ENCODE measurements around the gene ENDOV. TPM values are rescaled to one million over a fixed set of nuclear protein-coding genes. Genes with fewer than 3 reads are reported as not detected.

Gene ENDOV
- total RNA-seq, 1 donor from 2014 or later: 28.1 TPM

DNA sequence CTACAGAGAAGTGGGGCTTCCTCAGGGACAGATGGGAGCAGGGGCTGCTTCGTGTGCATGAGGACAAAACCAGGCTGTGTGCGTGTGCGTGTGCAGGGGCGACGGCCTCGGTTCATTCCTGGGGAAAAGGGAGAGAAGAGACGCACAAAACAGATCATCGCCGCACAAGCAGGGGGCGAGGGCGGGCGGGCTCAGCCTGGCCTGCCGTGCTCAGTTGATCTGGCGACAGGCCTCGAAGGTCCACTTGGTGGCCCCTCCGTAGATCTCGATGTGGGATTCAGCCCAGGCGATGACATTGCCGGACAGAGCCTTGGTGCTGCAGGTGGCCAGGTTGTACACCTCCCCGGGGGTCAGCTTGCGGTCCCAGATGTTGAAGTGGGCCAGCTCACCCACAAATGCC is 55.6 kb downstream of the ENDOV start:
- Mint-ChIP-seq H3K27ac (no peak overlapping the region), H3K4me1 (peaks cover 24% of the 10 kb centered on the region), H3K9me3 (no peaks in the 10 kb centered on the region), H3K27me3 (peaks cover 75% of the 10 kb centered on the region), H3K36me3 (ENCODE audit: low read depth) (no peaks in the 10 kb centered on the region), H3K4me3 (no peak overlapping the region)
- ATAC-seq (ENCODE audit: low read depth): no peak
- CTCF ChIA-PET: no interaction called here
- intact Hi-C loops (cut with micrococcal nuclease): no loop called here
- TF ChIP-seq, protein P1, sequence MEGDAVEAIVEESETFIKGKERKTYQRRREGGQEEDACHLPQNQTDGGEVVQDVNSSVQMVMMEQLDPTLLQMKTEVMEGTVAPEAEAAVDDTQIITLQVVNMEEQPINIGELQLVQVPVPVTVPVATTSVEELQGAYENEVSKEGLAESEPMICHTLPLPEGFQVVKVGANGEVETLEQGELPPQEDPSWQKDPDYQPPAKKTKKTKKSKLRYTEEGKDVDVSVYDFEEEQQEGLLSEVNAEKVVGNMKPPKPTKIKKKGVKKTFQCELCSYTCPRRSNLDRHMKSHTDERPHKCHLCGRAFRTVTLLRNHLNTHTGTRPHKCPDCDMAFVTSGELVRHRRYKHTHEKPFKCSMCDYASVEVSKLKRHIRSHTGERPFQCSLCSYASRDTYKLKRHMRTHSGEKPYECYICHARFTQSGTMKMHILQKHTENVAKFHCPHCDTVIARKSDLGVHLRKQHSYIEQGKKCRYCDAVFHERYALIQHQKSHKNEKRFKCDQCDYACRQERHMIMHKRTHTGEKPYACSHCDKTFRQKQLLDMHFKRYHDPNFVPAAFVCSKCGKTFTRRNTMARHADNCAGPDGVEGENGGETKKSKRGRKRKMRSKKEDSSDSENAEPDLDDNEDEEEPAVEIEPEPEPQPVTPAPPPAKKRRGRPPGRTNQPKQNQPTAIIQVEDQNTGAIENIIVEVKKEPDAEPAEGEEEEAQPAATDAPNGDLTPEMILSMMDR (IDR thresholded peaks at IDR 0.05): no peak
- DNase-seq: no peak
- POLR2A ChIA-PET: no interaction called here

DNA sequence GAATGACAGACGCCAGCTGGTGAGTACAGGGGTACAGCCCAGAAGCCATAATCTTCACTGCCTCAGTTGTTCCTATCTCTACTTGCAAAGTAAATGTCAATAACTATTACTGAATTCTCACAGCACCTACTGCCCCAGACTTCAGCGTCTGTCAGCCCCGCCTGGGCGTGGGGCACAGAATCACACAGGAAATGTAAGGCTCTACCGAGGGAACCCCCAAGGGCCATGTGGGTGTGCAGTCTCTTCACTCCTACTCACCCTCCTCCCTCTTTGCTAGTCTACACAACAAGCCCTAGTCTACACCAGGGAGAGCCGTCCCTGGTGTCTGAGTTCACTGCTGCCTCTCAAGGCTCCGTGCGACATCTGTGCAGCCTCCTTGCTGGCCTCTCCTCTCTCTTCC is 57.0 kb downstream of the ENDOV start:
- DNase-seq (no peak), ATAC-seq (ENCODE audit: low read depth) (no peak)
- intact Hi-C loops (cut with micrococcal nuclease): no loop called here
- no peak overlapping the region for H3K4me3 Mint-ChIP-seq
- peaks cover 73% of the 10 kb centered on the region for H3K27me3 Mint-ChIP-seq
- TF ChIP-seq, protein P1 (IDR thresholded peaks at IDR 0.05): no peak
- H3K9me3 Mint-ChIP-seq: no peaks in the 10 kb centered on the region
- H3K36me3 Mint-ChIP-seq (ENCODE audit: low read depth): no peaks in the 10 kb centered on the region
- no peak overlapping the region for H3K27ac Mint-ChIP-seq
- POLR2A ChIA-PET: no interaction called here
- CTCF ChIA-PET: no interaction called here
- H3K4me1 Mint-ChIP-seq: peaks cover 24% of the 10 kb centered on the region

DNA sequence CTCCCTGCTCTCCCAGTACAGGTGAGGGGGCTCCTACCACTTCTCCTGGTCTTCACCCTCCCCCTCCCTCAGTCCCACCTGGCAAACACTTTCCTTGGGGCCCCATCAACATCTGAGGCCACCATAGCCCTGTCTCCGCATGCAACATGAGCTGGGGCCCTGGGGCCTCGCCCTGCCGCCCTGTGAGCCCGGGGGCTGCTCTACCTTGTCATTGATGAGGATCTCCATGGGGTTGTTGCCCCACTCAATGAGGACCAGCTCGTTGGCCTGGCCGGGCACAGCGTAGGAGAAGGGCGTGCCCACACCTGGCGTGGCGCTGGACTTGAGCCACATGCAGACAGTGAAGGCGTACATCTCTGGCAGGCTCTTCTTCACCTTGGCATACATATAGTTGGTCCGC is 58.0 kb downstream of the ENDOV start:
- no peaks in the 10 kb centered on the region for H3K36me3 Mint-ChIP-seq (ENCODE audit: low read depth)
- no peaks in the 10 kb centered on the region for H3K9me3 Mint-ChIP-seq
- DNase-seq: no peak
- H3K4me3 Mint-ChIP-seq: no peak overlapping the region
- ChIA-PET POLR2A (interaction anchor here (2.5 kb wide), 1 partner anchor 19 kb away, joined by 11 read pairs; no protein-coding TSS in a partner anchor), CTCF (no interaction called here)
- H3K4me1 Mint-ChIP-seq: peaks cover 24% of the 10 kb centered on the region
- peaks cover 63% of the 10 kb centered on the region for H3K27me3 Mint-ChIP-seq
- ATAC-seq (ENCODE audit: low read depth): no peak
- intact Hi-C loops (cut with micrococcal nuclease): no loop called here
- TF ChIP-seq, protein P1 (IDR thresholded peaks at IDR 0.05): no peak
- H3K27ac Mint-ChIP-seq: no peak overlapping the region

DNA sequence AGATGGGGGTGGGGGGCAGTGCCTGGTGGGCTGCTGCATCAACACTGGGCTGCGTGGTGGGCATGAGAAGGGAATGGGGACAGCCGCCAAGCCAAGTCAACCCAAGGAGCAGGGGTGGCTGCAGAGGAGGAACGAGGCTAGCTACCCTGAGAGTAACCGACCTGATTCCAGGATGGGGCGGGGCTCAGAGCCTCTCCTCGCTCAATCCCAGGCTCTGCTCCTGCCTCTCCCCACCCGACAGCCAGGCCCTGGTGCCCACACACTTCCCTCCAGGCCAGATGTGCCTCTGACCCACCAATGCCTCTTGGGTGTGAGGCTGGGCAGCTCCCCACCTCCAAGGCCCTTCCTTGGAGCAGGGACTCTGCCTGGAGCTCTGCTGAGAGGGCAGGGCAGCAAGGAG is 58.7 kb downstream of the ENDOV start:
- ChIA-PET POLR2A (interaction anchor here (2.5 kb wide), 1 partner anchor 19 kb away, joined by 11 read pairs; no protein-coding TSS in a partner anchor), CTCF (no interaction called here)
- TF ChIP-seq, protein P1 (IDR thresholded peaks at IDR 0.05): no peak
- Mint-ChIP-seq H3K27me3 (peaks cover 57% of the 10 kb centered on the region), H3K27ac (no peak overlapping the region), H3K9me3 (no peaks in the 10 kb centered on the region), H3K4me1 (peaks cover 24% of the 10 kb centered on the region), H3K4me3 (no peak overlapping the region), H3K36me3 (ENCODE audit: low read depth) (no peaks in the 10 kb centered on the region)
- intact Hi-C loops (cut with micrococcal nuclease): no loop called here
- no peak for ATAC-seq (ENCODE audit: low read depth)
- no peak for DNase-seq

DNA sequence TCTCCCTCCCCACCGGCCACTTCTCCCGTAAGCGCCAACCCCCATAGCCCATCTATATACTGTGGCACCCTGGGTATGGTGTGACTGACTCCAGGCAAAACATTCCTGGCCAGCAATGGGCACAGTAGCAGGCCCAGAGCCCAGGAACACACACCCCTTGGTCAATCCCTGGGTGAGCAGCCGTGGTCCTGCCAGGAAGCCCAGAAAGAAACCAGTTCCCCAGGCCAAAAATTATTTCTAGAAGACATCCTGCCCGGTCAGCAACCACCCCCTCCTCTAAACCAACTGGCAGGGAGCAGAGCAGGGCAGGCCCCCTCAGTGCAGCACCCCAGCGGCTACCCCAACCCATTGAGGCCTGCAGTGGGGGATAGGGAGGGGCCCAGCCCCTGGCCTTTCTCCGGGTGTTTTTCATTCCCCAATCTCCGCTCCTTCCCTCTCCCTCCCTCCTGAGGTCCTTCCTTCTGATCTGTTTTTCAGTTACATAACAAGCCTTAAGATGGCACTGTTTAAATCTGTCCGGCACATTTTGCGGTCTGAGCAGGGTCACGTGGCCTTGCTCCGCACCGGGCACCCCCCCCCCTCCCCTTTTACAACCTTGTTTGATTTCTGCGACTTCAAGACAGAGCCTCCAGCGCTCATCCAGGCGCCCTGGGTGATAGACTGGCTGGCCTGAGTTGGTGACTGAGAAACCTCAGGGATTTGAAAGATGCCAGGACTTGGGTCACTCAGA is 59.4 kb downstream of the ENDOV start:
- CTCF ChIA-PET: no interaction called here
- H3K27me3 Mint-ChIP-seq: peaks cover 58% of the 10 kb centered on the region

More for the DNA sequence above, 59.4 kb downstream of the ENDOV start:
- Mint-ChIP-seq H3K27ac (no peak overlapping the region), H3K4me3 (peak overlapping the region; percentile 71), H3K9me3 (no peaks in the 10 kb centered on the region), H3K36me3 (ENCODE audit: low read depth) (no peaks in the 10 kb centered on the region), H3K4me1 (peaks cover 28% of the 10 kb centered on the region)
- POLR2A ChIA-PET: interaction anchor here (2.5 kb wide), 1 partner anchor 20 kb away, joined by 11 read pairs; no protein-coding TSS in a partner anchor
- DNase-seq: no peak
- no peak for ATAC-seq (ENCODE audit: low read depth)
- intact Hi-C loops (cut with micrococcal nuclease): no loop called here
- TF ChIP-seq, protein P1 (IDR thresholded peaks at IDR 0.05): no peak

All from activated B cell treated with CpG ODN at 0.5 μM for 24 hours (primary cell).